ENCODE measurements around the gene MRM2.

MRM2 gene

GRCh38 chr7:2231992-2232765 lies 9.8 kb downstream of the MRM2 start:
- no peak for TF ChIP-seq CTCF (IDR thresholded peaks at IDR 0.05; ENCODE audit: low read depth, low read length)
- in situ Hi-C loops (cut with HindIII; ENCODE audit: low sequenced_read_pairs), result no loop called here
- peak overlapping the region; percentile 78 for H3K4me3 ChIP-seq (ENCODE audit: low read depth, low read length)
- DNase-seq (ENCODE audit: low read depth, low spot score), result no peak

GRCh38 chr7:2230882-2231281 lies 11.1 kb downstream of the MRM2 start:
- no peak for DNase-seq (ENCODE audit: low read depth, low spot score)
- in situ Hi-C loops (cut with HindIII; ENCODE audit: low sequenced_read_pairs), result no loop called here
- H3K4me3 ChIP-seq (ENCODE audit: low read depth, low read length), result no peak overlapping the region
- TF ChIP-seq CTCF (IDR thresholded peaks at IDR 0.05; ENCODE audit: low read depth, low read length), result no peak

- TF ChIP-seq CTCF (IDR thresholded peaks at IDR 0.05; ENCODE audit: low read depth, low read length), result no peak
- no peak overlapping the region for H3K4me3 ChIP-seq (ENCODE audit: low read depth, low read length)
- no peak for DNase-seq (ENCODE audit: low read depth, low spot score)
- in situ Hi-C loops (cut with HindIII; ENCODE audit: low sequenced_read_pairs), result no loop called here
Measured at GRCh38 chr7:2230226-2230625, 11.8 kb downstream of the MRM2 start.

- in situ Hi-C loops (cut with HindIII; ENCODE audit: low sequenced_read_pairs), result no loop called here
- no peak for DNase-seq (ENCODE audit: low read depth, low spot score)
- H3K4me3 ChIP-seq (ENCODE audit: low read depth, low read length), result no peak overlapping the region
- TF ChIP-seq CTCF (IDR thresholded peaks at IDR 0.05; ENCODE audit: low read depth, low read length), result no peak
Measured at GRCh38 chr7:2229467-2229866, 12.5 kb downstream of the MRM2 start.

GRCh38 chr7:2228921-2229320 lies 13.1 kb downstream of the MRM2 start:
- in situ Hi-C loops (cut with HindIII; ENCODE audit: low sequenced_read_pairs), result no loop called here
- no peak overlapping the region for H3K4me3 ChIP-seq (ENCODE audit: low read depth, low read length)
- no peak for TF ChIP-seq CTCF (IDR thresholded peaks at IDR 0.05; ENCODE audit: low read depth, low read length)
- no peak for DNase-seq (ENCODE audit: low read depth, low spot score)

- no peak for DNase-seq (ENCODE audit: low read depth, low spot score)
- no peak for TF ChIP-seq CTCF (IDR thresholded peaks at IDR 0.05; ENCODE audit: low read depth, low read length)
- in situ Hi-C loops (cut with HindIII; ENCODE audit: low sequenced_read_pairs), result no loop called here
- H3K4me3 ChIP-seq (ENCODE audit: low read depth, low read length), result no peak overlapping the region
Measured at GRCh38 chr7:2227699-2228098, 14.3 kb downstream of the MRM2 start.
